Stimulated activated CD8-positive, alpha-beta memory T cell treated with anti-CD3 and anti-CD28 coated beads, Interleukin-4, amount 100 ng/mL, for 24 hours (primary cell): Measurements from ENCODE around the gene CERS2.
A peak's percentile ranks its signal among the peaks of the same experiment; 100 is the strongest.

ENCODE experiments used
- DNase-seq: peaks from one replicate; pipeline ENCODE4 v3.0.0-alpha.2; 2020; ENCODE audit warnings: low read depth

The CERS2 gene

GRCh38 chr1:150997126-150997872, 22.7 kb upstream of the CERS2 start:
- no peak for DNase-seq

DNA sequence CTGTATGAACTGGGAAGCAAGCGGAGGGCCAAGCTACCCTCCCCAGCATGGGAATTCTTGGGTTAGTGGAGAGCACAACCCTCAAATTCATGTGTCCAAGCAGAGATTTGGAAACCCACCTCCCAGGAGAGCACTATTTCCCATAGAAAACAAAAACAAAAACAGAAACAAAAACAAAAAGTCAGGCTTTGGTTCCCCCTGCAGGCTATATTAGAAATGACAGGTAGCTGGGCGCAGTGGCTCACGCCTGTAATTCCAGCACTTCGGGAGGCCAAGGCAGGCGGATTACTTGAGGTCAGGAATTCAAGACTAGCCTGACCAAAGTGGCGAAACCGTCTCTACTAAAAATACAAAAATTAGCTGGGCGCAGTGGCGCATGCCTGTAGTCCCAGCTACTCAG, 21.3 kb upstream of the CERS2 start:
- no peak for DNase-seq

DNA sequence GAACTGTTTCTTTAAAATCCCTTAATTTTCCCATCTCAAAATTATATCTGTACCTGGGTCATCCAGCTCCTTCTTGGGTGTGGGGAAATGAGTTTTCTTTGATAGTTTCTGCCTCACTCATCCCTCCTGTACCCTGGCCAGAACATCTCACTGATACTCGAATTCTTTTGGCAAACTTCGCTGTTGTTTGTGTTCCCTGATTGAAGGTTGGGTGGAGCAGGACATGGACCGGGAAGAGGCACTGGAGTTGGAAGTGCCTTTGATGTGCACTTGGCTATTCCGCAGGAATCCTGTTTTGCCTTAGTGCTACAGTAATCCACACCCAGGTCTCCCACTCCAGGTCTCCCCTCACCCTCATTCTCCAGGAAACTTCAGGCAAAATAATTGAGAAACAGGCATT, 20.8 kb upstream of the CERS2 start:
- no peak for DNase-seq

DNA sequence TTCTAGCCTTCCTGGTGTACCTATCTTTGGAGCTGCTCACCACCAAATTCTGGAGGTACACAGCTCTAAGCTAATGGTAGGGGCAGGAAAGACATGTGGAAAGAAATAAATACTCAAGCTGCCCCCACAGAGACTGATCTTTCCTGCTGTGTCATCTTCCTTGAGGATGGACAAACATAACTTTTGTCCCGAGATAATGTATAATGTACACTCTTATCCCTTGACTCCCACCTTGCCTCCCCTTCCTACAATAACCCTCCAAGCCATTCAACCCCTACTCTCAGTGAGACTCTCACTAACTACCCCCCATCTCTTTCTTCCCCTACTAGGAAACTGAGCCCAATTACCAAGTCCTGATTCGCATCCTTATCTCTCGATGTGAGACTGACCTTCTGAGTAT, 19.6 kb upstream of the CERS2 start:
- no peak for DNase-seq

DNA sequence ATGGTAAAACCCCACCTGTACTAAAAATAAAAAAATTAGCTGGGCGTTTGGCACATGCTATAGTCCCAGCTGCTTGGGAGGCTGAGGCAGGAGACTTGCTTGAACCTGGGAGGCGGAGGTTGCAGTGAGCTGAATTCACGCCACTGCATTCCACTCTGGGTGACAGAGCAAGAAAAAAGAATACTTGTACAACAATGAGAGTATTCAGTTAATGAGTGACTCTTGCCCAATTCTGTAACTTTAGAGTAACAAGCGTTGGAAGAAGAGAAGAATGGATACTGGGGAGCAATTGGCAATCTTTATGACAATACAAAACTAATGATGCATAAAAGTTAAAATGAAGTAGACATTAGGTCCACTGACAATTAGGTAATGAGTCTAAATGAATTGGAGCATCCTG, 18.0 kb upstream of the CERS2 start:
- DNase-seq, result no peak

DNA sequence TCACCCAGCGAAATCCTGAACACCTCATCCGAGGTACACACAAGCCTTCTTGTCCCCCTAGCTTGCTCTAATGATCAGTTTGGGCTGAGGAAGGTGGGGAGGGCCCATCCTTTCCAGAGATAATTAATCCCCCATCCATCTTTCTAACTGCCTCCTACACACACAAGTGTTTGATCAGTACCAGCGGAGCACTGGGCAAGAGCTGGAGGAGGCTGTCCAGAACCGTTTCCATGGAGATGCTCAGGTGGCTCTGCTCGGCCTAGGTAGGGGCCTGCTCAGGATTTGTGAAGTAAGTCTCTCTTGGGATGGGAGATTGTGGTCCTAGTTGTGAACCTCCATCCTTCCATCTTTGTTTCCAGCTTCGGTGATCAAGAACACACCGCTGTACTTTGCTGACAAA, 13.3 kb upstream of the CERS2 start:
- DNase-seq, result no peak

DNA sequence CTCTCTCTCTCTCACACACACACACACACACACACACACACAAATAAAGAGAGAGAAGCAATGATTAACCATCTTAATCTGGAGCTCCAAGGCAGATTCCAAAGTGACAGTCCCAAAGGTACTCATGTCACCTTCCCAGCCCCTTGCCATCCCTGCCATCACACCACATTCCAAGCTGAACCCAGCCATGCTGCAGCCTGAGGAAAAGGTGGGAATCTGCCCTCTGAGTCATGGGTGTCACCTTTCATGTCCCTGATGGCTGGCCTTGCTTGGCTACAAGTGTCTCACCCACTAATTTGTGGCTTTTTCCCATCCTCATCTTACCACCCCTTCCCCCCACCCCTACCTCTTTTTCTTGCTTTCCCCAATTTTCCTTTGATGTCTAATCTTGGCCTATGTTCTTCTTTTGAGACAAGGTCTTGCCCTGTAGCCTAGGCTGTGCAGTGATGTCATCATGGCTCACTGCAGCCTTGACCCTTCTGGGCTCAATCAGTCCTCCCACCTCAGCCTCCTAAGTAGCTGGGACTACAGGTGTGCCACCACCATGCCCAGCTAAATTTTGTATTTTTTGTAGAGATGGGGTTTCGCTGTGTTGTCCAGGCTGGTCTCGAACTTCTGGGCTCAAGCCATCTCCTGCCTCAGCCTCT, 10.7 kb upstream of the CERS2 start:
- no peak for DNase-seq

- DNase-seq, result no peak
Measured at GRCh38 chr1:150981805-150982712, 7.4 kb upstream of the CERS2 start, which contains the start of gene ANXA9. Gene ANXA9, plus strand, starts transcription at chr1:150982292. Its CDS starts 814 bp downstream, at chr1:150983106.

- no peak for DNase-seq
Measured at GRCh38 chr1:150981177-150981804, 6.7 kb upstream of the CERS2 start.

GRCh38 chr1:150979092-150980056, 4.7 kb upstream of the CERS2 start:
- peak; percentile 77 for DNase-seq

DNA sequence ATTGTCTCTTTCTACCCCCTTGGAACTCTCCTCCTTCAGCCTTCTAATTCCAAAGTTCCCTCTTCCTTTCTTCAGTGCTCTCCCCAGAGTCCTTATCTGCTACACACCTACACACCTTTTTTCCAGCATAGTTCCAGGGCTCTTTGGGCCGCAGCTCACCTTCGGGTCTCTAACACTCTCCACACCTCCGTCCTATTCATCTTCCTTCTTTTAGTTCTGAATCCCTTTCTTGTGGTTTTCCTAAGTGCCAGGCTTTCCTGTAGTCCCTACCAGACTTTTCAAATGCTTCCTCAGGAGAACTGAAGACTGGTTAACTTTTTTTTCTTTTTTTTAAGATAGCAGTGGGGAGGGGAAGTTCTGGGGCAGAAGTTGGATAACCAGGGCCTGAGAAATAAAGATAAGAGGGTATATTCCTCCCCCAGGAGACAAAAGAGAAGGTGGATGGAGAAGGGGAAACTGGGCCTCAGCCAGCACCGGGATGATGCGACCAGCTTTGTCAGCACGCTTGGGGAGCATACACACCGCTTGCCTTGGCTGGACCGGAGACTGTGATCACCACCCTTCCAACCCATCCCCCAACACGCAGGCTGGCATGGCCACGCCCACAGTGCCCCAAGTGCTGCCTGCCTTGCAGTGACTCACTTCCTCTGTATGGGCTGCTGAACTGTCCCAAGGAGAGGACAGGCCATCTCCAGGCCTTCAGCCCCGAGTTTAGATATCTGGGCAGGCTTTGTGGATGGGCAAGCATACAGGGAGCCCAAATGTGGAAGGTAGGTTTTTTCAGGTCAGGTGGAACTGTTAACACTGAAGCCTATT, 2.5 kb upstream of the CERS2 start:
- peak; percentile 59 for DNase-seq

DNA sequence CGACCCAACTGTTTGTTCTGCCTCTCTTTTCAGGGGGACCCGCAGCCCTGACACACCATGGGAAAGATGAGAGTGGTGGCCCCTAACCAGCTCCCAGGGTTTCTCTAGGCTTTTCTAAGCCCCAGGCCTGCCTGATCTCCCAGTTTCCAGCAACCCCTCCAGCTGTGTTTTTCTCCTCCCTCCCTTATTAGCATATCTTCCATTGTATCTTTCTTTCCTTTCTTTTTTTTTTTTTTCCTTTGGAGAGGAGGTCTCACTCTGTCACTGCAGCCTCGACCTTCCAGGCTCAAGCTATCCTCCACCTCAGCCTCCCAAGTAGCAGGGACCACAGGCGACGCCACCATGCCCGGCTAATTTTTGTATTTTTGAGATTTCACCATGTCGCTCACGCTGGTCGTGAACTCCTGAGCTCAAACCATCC, 1.8 kb upstream of the CERS2 start:
- DNase-seq, result no peak

- DNase-seq, result peak; percentile 19
Measured at GRCh38 chr1:150973836-150974579, 627 bp downstream of the CERS2 start.

GRCh38 chr1:150973258-150973835, 1.3 kb downstream of the CERS2 start:
- peak; percentile 10 for DNase-seq

GRCh38 chr1:150972417-150972940, 2.2 kb downstream of the CERS2 start:
- no peak for DNase-seq

DNA sequence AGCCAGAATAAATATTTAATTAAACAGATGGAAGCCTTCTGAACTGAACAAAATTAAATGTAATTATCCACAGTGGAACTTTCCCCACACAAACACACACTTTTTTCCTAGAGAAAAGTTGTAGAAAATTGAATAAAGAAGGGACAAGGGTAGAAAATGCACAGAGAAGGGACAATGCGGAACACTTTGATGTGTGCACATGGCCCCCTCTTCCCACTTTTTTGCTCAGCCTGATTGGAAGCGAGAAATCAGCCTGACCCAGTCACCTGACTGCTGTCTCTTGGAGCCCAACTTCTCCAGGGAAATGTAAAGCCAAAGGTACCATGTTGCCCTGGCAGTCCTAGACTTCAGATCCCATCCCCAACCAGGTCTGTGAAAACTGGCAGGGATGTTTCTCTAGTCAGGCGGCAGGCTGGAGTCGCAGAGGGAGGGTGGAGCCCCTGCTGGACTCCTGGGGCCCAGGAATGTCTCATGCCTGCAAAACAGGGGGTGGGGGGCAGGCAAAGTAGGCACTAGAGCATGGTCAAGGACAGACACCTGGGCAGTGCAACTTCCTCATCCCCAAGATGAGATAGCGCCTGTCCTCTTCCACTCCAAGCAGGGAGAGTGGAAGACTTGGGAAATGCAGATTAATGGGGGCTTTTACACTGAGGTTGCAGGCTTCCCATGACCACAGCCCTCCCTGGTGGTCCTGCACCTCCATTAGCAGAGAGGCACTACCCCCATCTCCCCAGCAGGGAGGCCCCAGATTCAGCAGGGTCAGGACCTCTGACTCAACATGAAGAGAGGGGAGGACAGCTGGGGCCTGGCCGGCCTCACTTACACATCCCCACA, 2.8 kb downstream of the CERS2 start:
- no peak for DNase-seq

DNA sequence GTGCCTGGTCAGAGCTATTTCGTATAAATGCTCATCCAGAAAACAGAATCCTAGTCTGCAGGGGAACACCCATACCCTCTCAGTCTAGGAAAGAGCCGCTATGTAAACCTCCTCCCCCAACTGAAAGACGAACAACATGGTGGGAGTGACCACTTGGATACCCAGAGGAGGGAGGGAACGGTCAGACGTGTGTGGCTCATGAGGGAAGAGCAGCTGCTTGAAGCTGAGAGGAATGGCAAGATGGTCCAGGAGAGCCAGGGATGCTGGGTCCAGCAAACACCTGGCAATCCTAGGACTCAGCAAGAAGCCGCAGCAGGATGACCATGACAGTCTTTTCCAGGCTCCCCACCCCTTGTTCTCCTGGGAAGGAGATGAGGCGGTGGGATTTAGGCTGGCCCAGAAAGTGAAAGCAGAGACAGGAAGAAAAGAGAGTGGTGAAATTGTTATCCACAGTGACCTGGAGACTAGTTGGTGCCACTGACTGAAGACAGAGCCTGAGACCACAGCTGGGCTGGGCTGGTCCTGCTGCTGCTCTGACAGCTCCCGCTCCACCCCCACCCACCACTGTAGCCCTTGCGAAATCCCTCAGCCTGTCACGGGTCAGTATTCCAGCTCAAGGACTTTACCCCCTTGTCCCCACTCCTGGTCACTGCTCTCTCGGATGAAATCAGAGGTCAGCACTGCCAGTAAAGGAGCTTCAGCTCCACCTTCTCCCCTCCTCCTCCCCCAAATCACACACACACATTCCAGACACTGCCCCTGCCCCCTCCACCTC, 3.6 kb downstream of the CERS2 start:
- DNase-seq, result no peak
